GM21717 (cell line): ENCODE results near the gene CCL15.
"Not testable (repeated sequence)": the region's sequence is repeated elsewhere in the genome, so short reads cannot be mapped to it uniquely, and the experiment has no call there.

Experiments used
- ATAC-seq: cut with Tn5 transposase; IDR thresholded peaks from one replicate; pipeline ENCODE4 v1.9.1; 2021; ENCODE audit warnings: mild to moderate bottlenecking, moderate library complexity; ENCODE audit not compliant: unreplicated experiment

The CCL15 gene

GRCh38 chr17:35998018-35998545 is 3.3 kb downstream of the CCL15 start:
- ATAC-seq: no peak

GRCh38 chr17:35995346-35995745 is 6.0 kb downstream of the CCL15 start:
- ATAC-seq: not testable (repeated sequence)

- no peak for ATAC-seq
Measured at GRCh38 chr17:35991075-35991474, 10.3 kb downstream of the CCL15 start.

- no peak for ATAC-seq
Measured at GRCh38 chr17:35988164-35988563, 13.2 kb downstream of the CCL15 start.

GRCh38 chr17:35986643-35987042 is 14.7 kb downstream of the CCL15 start, which contains the start of gene CCL14:
Gene CCL14 (minus strand): TSS chr17:35986729. CDS start chr17:35986649, 80 bp downstream.
- ATAC-seq: no peak

GRCh38 chr17:35984140-35984539 is 17.2 kb downstream of the CCL15 start:
- ATAC-seq: no peak

- ATAC-seq: no peak
Measured at GRCh38 chr17:35982409-35983191, 18.8 kb downstream of the CCL15 start.

- ATAC-seq: no peak
Measured at GRCh38 chr17:35981908-35982330, 19.4 kb downstream of the CCL15 start.

GRCh38 chr17:35981246-35981645 is 20.1 kb downstream of the CCL15 start, which contains the start of gene CCL16:
Gene CCL16 (minus strand): TSS chr17:35981497. CDS start chr17:35981420, 77 bp downstream.
- ATAC-seq: no peak

GRCh38 chr17:35978346-35978745 is 23.0 kb downstream of the CCL15 start:
- ATAC-seq: no peak

- no peak for ATAC-seq
Measured at GRCh38 chr17:35977509-35977908, 23.8 kb downstream of the CCL15 start.

GRCh38 chr17:35973333-35974260 is 27.8 kb downstream of the CCL15 start:
- ATAC-seq: no peak

GRCh38 chr17:35972945-35973332 is 28.4 kb downstream of the CCL15 start:
- ATAC-seq: no peak

GRCh38 chr17:35972535-35972934 is 28.8 kb downstream of the CCL15 start:
- ATAC-seq: no peak

- ATAC-seq: no peak
Measured at GRCh38 chr17:35972066-35972465, 29.3 kb downstream of the CCL15 start.

- no peak for ATAC-seq
Measured at GRCh38 chr17:35969558-35970380, 31.6 kb downstream of the CCL15 start.

- ATAC-seq: no peak
Measured at GRCh38 chr17:35968520-35969054, 32.8 kb downstream of the CCL15 start.

- no peak for ATAC-seq
Measured at GRCh38 chr17:35965272-35965671, 36.1 kb downstream of the CCL15 start.

- ATAC-seq: no peak
Measured at GRCh38 chr17:35963663-35964062, 37.7 kb downstream of the CCL15 start.

- ATAC-seq: no peak
Measured at GRCh38 chr17:35953720-35954119, 47.6 kb downstream of the CCL15 start.
